Measurements from ENCODE around the gene WDR91. TPM values are rescaled to one million over a fixed set of nuclear protein-coding genes. Genes with fewer than 3 reads are reported as not detected.
A peak's percentile ranks its signal among the peaks of the same experiment; 100 is the strongest.

WDR91 gene
- total RNA-seq: 10 to 100 TPM; 36.2 to 78.3 TPM

DNA sequence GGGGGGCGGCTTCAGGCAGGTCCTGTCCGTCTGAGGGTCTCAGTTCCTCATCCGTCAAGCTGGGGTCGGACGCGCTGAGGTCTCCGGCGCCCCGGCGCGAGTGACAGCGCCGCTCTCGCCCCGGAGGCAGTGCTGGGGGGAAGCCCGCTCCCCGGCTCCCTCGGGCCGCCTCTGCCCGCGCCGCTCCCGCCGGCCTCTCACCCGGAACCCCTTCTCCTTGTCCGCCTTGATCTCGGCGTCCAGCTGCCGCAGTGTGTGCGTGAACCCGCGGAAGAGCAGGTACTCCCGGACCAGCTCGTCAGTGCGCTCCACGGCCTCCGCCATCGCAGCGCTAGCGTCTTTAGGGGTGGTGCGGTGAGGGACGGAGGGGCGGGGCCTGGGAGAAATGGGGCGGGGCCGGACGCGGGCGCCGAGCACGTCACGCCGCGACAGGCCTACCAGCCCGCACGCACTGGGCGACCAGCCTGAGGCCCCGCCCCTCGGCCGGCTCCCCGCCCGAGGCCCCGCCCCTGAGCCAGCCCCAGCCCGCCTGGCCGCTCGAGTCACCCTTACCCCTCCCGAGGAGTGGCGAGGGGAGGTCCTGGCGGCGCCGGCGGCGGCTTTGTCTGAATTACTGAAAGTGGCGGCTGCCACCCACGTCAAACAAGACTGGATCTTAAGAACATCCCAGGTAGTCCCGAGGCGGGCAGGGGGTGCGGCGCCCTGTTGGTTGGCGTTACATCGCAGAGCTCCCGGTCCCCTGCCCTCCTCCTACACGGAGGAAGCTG is at the start of gene WDR91:
Gene WDR91 (minus strand): TSS at position 348 of the 767 bp plus-strand sequence. CDS start 24 bp downstream, at position 324.
- H3K4me3 ChIP-seq: peak within 1 kb of the TSS; percentile 89
- TF ChIP-seq, protein P1, sequence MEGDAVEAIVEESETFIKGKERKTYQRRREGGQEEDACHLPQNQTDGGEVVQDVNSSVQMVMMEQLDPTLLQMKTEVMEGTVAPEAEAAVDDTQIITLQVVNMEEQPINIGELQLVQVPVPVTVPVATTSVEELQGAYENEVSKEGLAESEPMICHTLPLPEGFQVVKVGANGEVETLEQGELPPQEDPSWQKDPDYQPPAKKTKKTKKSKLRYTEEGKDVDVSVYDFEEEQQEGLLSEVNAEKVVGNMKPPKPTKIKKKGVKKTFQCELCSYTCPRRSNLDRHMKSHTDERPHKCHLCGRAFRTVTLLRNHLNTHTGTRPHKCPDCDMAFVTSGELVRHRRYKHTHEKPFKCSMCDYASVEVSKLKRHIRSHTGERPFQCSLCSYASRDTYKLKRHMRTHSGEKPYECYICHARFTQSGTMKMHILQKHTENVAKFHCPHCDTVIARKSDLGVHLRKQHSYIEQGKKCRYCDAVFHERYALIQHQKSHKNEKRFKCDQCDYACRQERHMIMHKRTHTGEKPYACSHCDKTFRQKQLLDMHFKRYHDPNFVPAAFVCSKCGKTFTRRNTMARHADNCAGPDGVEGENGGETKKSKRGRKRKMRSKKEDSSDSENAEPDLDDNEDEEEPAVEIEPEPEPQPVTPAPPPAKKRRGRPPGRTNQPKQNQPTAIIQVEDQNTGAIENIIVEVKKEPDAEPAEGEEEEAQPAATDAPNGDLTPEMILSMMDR (IDR thresholded peaks at IDR 0.05): peak; percentile 18
- ATAC-seq (ENCODE audit: insufficient number of reproducible peaks, low FRiP score, low read depth) (peak; percentile 85), DNase-seq (ENCODE audit: low spot score) (peak; percentile 78)
- H3K4me1 ChIP-seq (ENCODE audit: control insufficient read depth in 1 of 2, low read depth in 2 of 2): peaks cover 12 to 43% of the 10 kb centered on the region in 2 donors
- no peaks in the 10 kb centered on the region for H3K9me3 ChIP-seq
- H3K27me3 ChIP-seq (replicated peaks; ENCODE audit: insufficient read depth): no peaks in the 10 kb centered on the region
- no peaks in the 10 kb centered on the region for H3K36me3 ChIP-seq
- H3K27ac ChIP-seq: peak within 1 kb of the TSS; percentile 94 to 96

DNA sequence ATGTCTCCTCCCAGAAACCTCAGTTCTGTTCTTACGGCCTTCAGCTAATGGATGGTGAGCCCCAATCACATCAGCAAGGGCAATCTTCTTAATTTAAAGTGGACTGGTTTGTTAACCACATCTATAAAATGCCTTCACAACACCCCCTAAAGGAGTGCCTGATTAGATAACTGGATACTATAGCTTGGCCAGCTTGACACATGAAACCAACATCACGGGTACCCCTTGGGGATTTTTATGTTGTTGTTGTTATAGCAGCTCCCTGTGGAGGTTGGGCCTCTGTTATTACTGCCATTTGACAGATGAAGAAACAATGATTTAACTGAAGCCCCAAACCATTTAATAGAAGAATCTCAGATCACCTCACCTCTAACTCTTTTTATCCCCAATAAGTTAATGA is 49.1 kb upstream of the WDR91 start:
- no peak overlapping the region for H3K4me3 ChIP-seq
- TF ChIP-seq, protein P1 (IDR thresholded peaks at IDR 0.05): no peak
- no peak for DNase-seq (ENCODE audit: low spot score)
- H3K27ac ChIP-seq: no peak overlapping the region
- no peaks in the 10 kb centered on the region for H3K36me3 ChIP-seq
- no peak for ATAC-seq (ENCODE audit: insufficient number of reproducible peaks, low FRiP score, low read depth)
- no peaks in the 10 kb centered on the region for H3K9me3 ChIP-seq
- peaks cover 0 to 21% of the 10 kb centered on the region in 2 donors for H3K4me1 ChIP-seq (ENCODE audit: control insufficient read depth in 1 of 2, low read depth in 2 of 2)
- no peaks in the 10 kb centered on the region for H3K27me3 ChIP-seq (replicated peaks; ENCODE audit: insufficient read depth)

DNA sequence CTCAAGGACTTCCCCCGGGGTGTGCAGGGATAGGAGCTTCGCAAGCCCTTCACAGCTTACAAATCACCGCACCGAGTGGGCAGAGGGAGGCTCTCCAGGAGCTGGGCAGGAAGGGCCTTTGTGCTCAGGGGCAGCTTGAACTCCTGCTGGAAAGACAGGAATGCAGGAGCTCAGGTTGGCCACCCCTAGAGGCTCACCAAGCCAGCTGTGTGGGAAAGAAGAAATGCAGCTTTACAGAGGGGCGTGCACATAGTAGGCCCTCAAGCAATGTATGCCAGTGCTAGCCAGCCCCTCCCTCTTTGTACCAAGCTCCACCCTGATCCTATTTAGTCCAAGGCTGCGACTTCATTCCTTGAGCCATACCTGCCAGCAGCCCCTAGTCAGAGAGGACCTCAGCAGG is 48.4 kb upstream of the WDR91 start:
- no peak overlapping the region for H3K27ac ChIP-seq
- ATAC-seq (ENCODE audit: insufficient number of reproducible peaks, low FRiP score, low read depth) (no peak), DNase-seq (ENCODE audit: low spot score) (no peak)
- TF ChIP-seq, protein P1 (IDR thresholded peaks at IDR 0.05): no peak
- no peak overlapping the region for H3K4me3 ChIP-seq
- H3K4me1 ChIP-seq (ENCODE audit: control insufficient read depth in 1 of 2, low read depth in 2 of 2): peaks cover 5 to 28% of the 10 kb centered on the region in 2 donors
- H3K9me3 ChIP-seq: no peaks in the 10 kb centered on the region
- H3K36me3 ChIP-seq: no peaks in the 10 kb centered on the region
- no peaks in the 10 kb centered on the region for H3K27me3 ChIP-seq (replicated peaks; ENCODE audit: insufficient read depth)

DNA sequence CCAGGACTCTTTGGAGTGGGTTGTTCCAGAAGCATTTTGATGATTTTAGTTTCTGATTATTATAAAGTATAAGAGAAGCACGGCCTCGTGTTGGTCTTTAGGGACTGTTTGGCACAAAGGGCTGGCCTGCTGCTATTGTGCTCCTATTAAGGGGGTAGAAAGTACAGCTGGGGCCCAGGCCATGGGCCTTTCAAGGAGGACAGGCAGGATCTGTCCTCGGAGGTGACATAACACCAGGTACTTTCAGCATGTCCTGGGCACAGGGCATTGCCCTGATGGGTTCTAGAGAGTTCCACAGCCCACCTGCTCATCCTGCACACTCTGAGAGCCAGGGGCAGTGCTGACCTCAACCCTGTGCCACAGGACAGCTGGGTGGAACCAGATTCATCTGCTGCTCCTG is 47.3 kb upstream of the WDR91 start:
- ATAC-seq (ENCODE audit: insufficient number of reproducible peaks, low FRiP score, low read depth): no peak
- no peaks in the 10 kb centered on the region for H3K36me3 ChIP-seq
- no peaks in the 10 kb centered on the region for H3K9me3 ChIP-seq
- peaks cover 13 to 36% of the 10 kb centered on the region in 2 donors for H3K4me1 ChIP-seq (ENCODE audit: control insufficient read depth in 1 of 2, low read depth in 2 of 2)
- no peak overlapping the region for H3K27ac ChIP-seq
- DNase-seq (ENCODE audit: low spot score): no peak
- no peaks in the 10 kb centered on the region for H3K27me3 ChIP-seq (replicated peaks; ENCODE audit: insufficient read depth)
- no peak overlapping the region for H3K4me3 ChIP-seq
- TF ChIP-seq, protein P1 (IDR thresholded peaks at IDR 0.05): no peak

DNA sequence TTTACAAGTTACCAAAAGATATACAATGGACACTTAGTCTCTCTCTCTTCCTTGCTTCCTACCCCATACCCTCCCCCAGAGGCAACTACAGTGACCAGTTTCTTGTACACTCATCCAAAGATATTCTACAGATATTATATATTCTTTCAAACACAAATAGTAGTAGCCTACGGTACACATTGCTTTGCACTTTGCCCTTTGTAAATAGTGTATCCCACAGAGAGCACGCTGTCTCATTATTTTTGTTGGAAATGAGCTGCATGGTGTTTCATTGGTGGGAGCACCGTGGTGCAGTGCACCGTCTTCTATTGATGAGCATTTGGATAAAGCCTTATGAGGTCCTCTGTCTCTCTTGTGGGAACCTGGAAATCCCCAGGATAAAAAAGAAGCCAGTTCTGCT is 46.5 kb upstream of the WDR91 start:
- H3K27ac ChIP-seq: no peak overlapping the region
- DNase-seq (ENCODE audit: low spot score) (no peak), ATAC-seq (ENCODE audit: insufficient number of reproducible peaks, low FRiP score, low read depth) (no peak)
- peaks cover 19 to 44% of the 10 kb centered on the region in 2 donors for H3K4me1 ChIP-seq (ENCODE audit: control insufficient read depth in 1 of 2, low read depth in 2 of 2)
- TF ChIP-seq, protein P1 (IDR thresholded peaks at IDR 0.05): no peak
- no peaks in the 10 kb centered on the region for H3K36me3 ChIP-seq
- no peaks in the 10 kb centered on the region for H3K9me3 ChIP-seq
- H3K4me3 ChIP-seq: no peak overlapping the region
- H3K27me3 ChIP-seq (replicated peaks; ENCODE audit: insufficient read depth): no peaks in the 10 kb centered on the region

All from thoracic aorta (tissue), 2 donors.